Parathyroid adenoma (tissue), 2 donors: ENCODE data around the gene ACOX3.

Source experiments
- H2AFZ ChIP-seq: fragments of 300-600 bp; sonication (generic); one replicate; pipeline ENCODE4 v1.7.0; 2017; ENCODE audit warnings: antibody characterized with exemption, mild to moderate bottlenecking
- H3K27ac ChIP-seq: fragments of 300-600 bp; sonication (generic); one replicate; pipeline ENCODE4 v1.7.0; 2017
- H3K27me3 ChIP-seq: fragments of 300-600 bp; sonication (generic); one replicate; pipeline ENCODE4 v1.7.0; 2017; ENCODE audit warnings: low read length; ENCODE audit not compliant: control insufficient read depth, insufficient read depth
- H3K36me3 ChIP-seq: fragments of 300-600 bp; sonication (generic); one replicate; pipeline ENCODE4 v1.7.0; 2017; ENCODE audit warnings: low read length; ENCODE audit not compliant: control insufficient read depth, insufficient read depth
- H3K4me1 ChIP-seq: fragments of 300-600 bp; sonication (generic); one replicate; pipeline ENCODE4 v1.7.0; 2017; ENCODE audit warnings: control low read depth
- H3K4me2 ChIP-seq: fragments of 300-600 bp; sonication (generic); one replicate; pipeline ENCODE4 v1.7.0; 2017; ENCODE audit warnings: low read length
- H3K4me3 ChIP-seq: fragments of 300-600 bp; sonication (generic); one replicate; pipeline ENCODE4 v1.7.0; 2017; ENCODE audit warnings: low read depth, low read length
- H3K79me2 ChIP-seq: fragments of 300-600 bp; sonication (generic); one replicate; pipeline ENCODE4 v1.7.0; 2017; ENCODE audit warnings: control low read depth
- H3K9ac ChIP-seq: fragments of 300-600 bp; sonication (generic); one replicate; pipeline ENCODE4 v1.7.0; 2017; ENCODE audit warnings: mild to moderate bottlenecking
- H3K9me3 ChIP-seq: fragments of 300-600 bp; sonication (generic); one replicate; pipeline ENCODE4 v1.7.0; 2017; ENCODE audit warnings: low read length; ENCODE audit not compliant: control insufficient read depth
- TF ChIP-seq, protein P1 (sequence below): fragments of 300-600 bp; sonication (generic); IDR thresholded peaks from one replicate; pipeline ENCODE4 v1.7.0; 2017; ENCODE audit warnings: antibody characterized with exemption, mild to moderate bottlenecking
- donor health status: primary hyperparathyroidism.

Gene ACOX3

DNA sequence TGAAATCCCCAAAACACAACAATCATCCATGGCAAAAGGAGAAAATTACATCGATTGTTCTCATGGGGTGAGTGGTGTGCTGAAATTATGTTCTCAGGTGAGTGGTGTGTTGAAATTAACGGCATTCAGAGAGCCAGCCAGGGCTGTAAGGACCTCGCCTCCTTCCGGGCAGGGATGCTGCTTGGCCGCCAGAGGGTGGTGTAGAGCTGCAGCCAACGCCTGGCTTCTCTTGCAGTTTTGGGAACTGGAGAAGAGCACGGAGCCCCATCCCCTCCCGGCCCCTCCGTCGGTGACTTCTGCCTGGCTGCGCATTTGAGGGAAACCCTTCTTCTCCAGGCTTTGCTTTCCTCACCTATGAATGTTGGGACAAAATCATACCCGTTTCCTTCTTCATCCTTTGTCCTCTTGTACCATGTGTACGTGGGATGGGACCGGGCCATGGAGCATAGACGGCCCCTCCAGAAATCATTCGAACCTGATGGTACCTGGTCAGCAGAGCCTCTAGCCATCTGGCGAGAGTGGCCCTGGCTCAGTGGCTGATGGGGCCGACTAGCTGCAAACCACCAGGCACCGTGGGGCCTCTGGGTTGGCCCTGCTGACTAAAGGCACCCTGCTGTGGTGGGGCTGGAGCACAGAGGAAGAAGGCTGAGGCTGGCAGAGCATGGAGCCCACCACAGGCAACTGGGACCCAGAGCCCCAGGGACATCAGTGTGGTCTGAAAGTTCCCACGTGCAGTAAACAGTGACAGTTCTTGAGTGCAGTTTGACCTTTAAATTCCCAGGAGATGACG lies 28.4 kb upstream of the ACOX3 start:
- no peaks in the 10 kb centered on the region for H3K27me3 ChIP-seq
- H3K4me3 ChIP-seq: no peak overlapping the region
- H3K4me2 ChIP-seq: no peak overlapping the region
- H2AFZ ChIP-seq: no peak overlapping the region
- peaks cover 17% of the 10 kb centered on the region for H3K4me1 ChIP-seq
- H3K79me2 ChIP-seq: no peaks in the 10 kb centered on the region
- H3K27ac ChIP-seq: no peak overlapping the region
- no peaks in the 10 kb centered on the region for H3K9me3 ChIP-seq
- TF ChIP-seq, protein P1, sequence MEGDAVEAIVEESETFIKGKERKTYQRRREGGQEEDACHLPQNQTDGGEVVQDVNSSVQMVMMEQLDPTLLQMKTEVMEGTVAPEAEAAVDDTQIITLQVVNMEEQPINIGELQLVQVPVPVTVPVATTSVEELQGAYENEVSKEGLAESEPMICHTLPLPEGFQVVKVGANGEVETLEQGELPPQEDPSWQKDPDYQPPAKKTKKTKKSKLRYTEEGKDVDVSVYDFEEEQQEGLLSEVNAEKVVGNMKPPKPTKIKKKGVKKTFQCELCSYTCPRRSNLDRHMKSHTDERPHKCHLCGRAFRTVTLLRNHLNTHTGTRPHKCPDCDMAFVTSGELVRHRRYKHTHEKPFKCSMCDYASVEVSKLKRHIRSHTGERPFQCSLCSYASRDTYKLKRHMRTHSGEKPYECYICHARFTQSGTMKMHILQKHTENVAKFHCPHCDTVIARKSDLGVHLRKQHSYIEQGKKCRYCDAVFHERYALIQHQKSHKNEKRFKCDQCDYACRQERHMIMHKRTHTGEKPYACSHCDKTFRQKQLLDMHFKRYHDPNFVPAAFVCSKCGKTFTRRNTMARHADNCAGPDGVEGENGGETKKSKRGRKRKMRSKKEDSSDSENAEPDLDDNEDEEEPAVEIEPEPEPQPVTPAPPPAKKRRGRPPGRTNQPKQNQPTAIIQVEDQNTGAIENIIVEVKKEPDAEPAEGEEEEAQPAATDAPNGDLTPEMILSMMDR: peak; percentile 78
- H3K36me3 ChIP-seq: no peaks in the 10 kb centered on the region
- no peak overlapping the region for H3K9ac ChIP-seq

DNA sequence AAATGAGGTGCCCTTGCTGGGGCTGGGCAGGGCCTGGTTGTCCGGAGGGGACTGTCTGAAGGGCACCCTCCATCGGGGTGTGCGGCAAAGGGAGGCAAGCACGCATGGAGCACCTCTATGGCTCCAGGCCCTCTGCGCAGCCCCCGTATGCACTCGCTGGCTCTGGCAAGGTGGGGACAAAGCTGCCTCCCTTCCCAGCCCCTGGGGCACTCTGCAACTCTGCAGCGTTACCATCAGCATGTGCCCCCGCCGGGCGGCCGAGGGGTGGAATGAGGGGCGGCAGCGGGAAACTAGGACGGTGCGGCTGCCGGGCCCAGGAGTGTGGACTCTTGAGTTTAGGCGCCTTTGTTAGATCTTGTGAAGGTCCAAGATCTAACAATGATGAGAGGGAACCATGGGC lies 26.5 kb upstream of the ACOX3 start:
- Histone ChIP-seq H2AFZ (no peak overlapping the region), H3K27me3 (no peaks in the 10 kb centered on the region), H3K79me2 (no peaks in the 10 kb centered on the region), H3K4me2 (no peak overlapping the region), H3K36me3 (no peaks in the 10 kb centered on the region), H3K4me1 (peaks cover 4% of the 10 kb centered on the region), H3K9ac (no peak overlapping the region), H3K9me3 (no peaks in the 10 kb centered on the region), H3K27ac (no peak overlapping the region), H3K4me3 (no peak overlapping the region)
- TF ChIP-seq, protein P1: no peak

DNA sequence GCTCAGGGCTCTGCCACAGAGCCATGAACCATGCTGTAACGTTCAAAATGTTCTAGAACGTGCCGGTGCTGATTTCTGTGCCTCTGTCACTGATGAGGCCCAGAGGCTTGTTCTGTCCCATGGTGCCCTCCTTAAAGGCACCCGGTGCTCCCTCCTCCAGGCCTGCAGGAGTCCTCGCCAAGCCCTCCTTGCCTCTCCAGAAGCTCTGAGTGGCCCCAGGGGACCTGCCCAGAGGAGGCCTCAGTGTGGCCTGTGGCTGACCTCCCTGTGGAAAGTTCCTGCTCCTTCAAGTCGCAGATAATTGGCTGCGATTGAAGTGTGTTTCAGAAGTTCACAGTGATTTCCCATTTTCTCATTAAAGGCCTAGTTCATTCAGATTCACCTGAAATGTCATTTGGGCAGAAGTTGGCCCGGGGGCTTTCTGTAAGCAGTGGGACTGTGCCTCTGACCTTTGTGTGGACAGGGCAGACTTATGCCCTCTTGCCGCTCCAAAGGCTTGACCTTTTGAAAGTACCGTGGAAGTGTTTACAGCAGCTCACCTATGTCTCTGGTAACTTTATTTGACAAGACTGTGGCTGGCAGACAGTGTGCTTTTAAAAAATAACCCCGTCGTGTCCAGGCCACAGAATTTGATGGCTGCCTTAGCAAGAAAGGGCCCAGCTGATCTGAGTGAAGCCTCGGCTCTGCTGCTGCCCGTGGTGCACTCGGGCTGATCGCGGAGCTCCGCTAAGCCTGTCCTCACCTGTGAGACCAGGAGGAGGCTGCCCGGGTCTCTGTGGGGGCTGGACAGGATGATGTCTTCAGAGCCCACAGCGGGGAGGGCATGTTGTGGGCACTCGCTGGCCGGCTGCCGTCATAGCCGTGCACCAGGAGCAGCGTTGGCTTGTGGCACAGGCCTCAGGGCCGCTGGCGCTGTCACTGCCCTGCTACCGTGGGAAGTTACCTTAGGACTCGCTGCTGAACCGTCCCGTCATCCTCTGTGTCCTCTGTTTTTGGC lies 25.4 kb upstream of the ACOX3 start:
- Histone ChIP-seq H3K4me2 (no peak overlapping the region), H2AFZ (no peak overlapping the region), H3K79me2 (no peaks in the 10 kb centered on the region), H3K27me3 (no peaks in the 10 kb centered on the region), H3K27ac (no peak overlapping the region), H3K36me3 (no peaks in the 10 kb centered on the region), H3K4me3 (no peak overlapping the region), H3K9me3 (no peaks in the 10 kb centered on the region), H3K4me1 (no peaks in the 10 kb centered on the region), H3K9ac (no peak overlapping the region)
- TF ChIP-seq, protein P1: no peak

DNA sequence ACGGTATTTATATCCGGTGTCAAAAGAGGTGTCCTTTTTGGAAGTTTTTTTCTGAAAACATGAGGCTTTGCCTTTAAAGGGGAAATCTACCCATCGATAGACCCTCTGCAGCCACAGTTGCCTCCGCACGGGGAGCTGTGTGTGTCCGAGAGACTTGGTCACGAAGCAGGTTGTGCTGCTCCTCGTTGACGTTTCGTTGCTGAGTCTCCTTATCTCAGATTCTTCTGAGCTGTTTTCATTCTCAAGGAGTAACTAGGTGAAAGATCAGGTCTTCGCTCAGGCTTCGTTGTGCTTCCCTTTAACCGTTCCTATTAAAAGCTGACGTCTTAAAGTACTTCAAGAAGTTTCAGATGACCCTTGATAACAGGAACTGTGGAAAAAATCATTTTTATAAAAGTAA lies 23.9 kb upstream of the ACOX3 start:
- H3K79me2 ChIP-seq: no peaks in the 10 kb centered on the region
- no peaks in the 10 kb centered on the region for H3K27me3 ChIP-seq
- H3K4me3 ChIP-seq: no peak overlapping the region
- H3K4me2 ChIP-seq: no peak overlapping the region
- H2AFZ ChIP-seq: no peak overlapping the region
- H3K36me3 ChIP-seq: no peaks in the 10 kb centered on the region
- no peaks in the 10 kb centered on the region for H3K9me3 ChIP-seq
- no peaks in the 10 kb centered on the region for H3K4me1 ChIP-seq
- H3K9ac ChIP-seq: no peak overlapping the region
- no peak overlapping the region for H3K27ac ChIP-seq
- TF ChIP-seq, protein P1: no peak
